Bronchial epithelial cell (primary cell): ENCODE measurements around the gene OVOL1. TPM values are rescaled to one million over a fixed set of nuclear protein-coding genes. Genes with fewer than 3 reads are reported as not detected.

Source experiments
- DNase-seq: peaks from one replicate; pipeline ENCODE4 v3.0.0-alpha.2; 2010; ENCODE audit warnings: low read depth
- FAIRE-seq: peaks from 2 replicates; lab custom pipeline; 2011; peaks lifted over from hg19 to GRCh38; lab: Jason Lieb, UNC
- H3K27me3 ChIP-seq: 2 replicates; pipeline ENCODE4 v1.5.1; 2011; ENCODE audit warnings: low read length; ENCODE audit not compliant: control insufficient read depth, insufficient read depth
- H3K36me3 ChIP-seq: 2 replicates; pipeline ENCODE4 v1.5.1; 2011; ENCODE audit warnings: low read length; ENCODE audit not compliant: control insufficient read depth, insufficient read depth
- H3K4me3 ChIP-seq: 2 replicates; pipeline ENCODE4 v1.5.1; 2011; ENCODE audit warnings: mild to moderate bottlenecking, low read depth, low read length, control low read depth
- total RNA-seq: library from RNA; depleted of rRNA; stranded (reverse); fragments of >200 nt; gene quantifications from 2 replicates; pipeline ENCODE4 v1.2.1, GENCODE V29; 2014
- TF ChIP-seq, protein P1 (sequence below): IDR thresholded peaks from 2 replicates; pipeline ENCODE4 v1.5.1; 2011; ENCODE audit warnings: mild to moderate bottlenecking, moderate library complexity, low read length, control low read depth, inconsistent platforms; ENCODE audit not compliant: insufficient read depth, severe bottlenecking

Gene OVOL1
- total RNA-seq, 1 donor from 2014 or later: 6.3 TPM

DNA sequence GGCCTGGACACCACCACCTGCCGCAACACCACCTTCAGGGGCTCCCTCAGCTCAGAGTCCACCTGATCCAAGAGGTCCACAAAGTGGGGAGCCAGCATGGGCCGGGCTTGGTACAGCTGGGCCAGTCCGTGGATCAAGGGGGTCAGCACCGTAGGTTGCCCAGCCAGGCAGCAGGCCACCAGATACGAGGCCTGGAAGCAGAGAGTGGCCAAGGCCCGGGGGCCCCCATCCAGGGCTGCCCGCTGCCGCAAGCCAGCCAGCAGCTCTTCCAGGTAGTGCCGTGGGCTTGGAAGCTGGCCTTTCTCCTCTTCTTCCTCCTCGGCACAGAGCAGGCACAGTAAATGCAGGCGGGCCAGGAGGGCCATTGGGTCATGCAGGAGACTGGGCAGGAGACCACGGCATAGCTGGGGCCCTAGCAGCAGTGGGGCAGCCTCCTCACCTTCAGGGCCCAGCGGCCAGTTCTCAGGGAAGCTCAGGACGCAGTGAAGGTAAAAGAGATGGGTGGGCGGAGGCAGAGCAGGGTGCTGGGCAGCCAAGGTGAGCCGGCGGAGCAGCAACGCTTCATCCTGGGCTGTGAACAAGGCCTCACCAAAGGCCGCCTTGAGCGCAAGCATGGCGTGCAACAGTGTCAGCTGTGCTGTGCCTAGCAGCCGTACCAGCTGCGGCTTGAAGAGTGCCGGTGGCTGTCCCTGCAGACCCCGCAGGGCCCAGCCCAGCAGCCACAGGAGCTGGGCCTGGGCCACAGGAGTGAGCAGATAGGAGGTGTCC is 7.8 kb upstream of the OVOL1 start:
- DNase-seq (no peak), FAIRE-seq (no peak)
- TF ChIP-seq, protein P1, sequence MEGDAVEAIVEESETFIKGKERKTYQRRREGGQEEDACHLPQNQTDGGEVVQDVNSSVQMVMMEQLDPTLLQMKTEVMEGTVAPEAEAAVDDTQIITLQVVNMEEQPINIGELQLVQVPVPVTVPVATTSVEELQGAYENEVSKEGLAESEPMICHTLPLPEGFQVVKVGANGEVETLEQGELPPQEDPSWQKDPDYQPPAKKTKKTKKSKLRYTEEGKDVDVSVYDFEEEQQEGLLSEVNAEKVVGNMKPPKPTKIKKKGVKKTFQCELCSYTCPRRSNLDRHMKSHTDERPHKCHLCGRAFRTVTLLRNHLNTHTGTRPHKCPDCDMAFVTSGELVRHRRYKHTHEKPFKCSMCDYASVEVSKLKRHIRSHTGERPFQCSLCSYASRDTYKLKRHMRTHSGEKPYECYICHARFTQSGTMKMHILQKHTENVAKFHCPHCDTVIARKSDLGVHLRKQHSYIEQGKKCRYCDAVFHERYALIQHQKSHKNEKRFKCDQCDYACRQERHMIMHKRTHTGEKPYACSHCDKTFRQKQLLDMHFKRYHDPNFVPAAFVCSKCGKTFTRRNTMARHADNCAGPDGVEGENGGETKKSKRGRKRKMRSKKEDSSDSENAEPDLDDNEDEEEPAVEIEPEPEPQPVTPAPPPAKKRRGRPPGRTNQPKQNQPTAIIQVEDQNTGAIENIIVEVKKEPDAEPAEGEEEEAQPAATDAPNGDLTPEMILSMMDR: no peak
- H3K27me3 ChIP-seq: no peaks in the 10 kb centered on the region
- H3K36me3 ChIP-seq: peaks cover 9% of the 10 kb centered on the region
- peak overlapping the region; percentile 55 for H3K4me3 ChIP-seq

DNA sequence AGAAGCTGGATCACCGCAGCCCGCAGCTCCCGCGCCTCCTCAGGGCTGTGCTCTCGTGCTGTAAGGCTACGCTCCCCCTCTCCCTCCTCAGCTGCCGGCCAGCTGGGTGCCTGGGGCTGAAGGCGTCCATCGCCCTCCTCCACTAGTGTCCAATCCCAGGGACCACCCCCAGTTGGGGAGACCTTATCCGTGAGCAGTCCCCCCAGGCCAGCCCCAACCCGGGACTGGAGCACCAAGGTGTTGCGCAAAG is 7.3 kb upstream of the OVOL1 start:
- Histone ChIP-seq H3K27me3 (no peaks in the 10 kb centered on the region), H3K36me3 (peaks cover 9% of the 10 kb centered on the region), H3K4me3 (peak overlapping the region; percentile 55)
- DNase-seq (no peak), FAIRE-seq (no peak)
- TF ChIP-seq, protein P1: no peak

DNA sequence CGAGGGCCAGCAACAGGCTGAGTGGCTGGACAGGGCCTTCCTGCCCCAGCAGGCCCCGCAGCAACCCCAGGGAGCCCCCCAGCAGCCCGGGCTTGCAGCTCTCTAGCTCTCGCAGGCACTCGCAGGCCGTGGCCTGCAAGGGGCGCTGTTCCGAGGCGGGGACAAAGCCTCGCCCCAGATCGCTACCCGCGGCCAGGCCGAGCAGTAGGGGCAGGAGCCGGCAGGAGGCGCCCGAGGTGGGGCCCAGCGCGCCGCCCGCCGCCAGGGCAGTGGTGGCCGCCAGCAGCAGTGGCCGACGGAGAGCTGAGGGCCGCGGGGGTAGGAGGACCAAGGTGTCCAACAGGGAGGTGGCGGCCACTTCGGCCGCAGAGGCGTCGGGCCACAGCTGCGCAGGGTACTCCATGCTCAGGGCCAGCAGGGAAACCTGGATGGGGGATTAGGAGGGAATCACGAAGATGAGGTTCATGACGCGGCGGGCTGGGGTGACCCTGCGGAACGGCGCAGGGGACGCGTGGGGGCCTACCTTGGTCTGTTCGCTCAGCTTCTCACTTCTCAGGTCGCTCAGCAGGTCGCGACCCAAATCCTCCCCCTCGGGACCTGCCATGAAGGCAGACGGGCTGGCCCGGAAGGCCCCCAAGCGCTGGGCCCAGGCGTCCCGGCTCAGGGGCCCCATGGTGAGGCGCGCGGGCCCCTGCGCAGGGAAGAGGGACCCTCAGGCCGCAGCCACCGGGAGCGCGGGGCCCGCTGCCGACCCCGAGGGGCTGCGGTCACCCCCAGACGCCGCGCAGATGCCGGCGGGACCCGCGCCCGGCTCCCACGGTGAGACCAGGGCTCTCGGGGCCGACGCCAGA is 6.7 kb upstream of the OVOL1 start:
- TF ChIP-seq, protein P1: peak; percentile 94
- FAIRE-seq (no peak), DNase-seq (peak; percentile 54)
- no peaks in the 10 kb centered on the region for H3K27me3 ChIP-seq
- peaks cover 9% of the 10 kb centered on the region for H3K36me3 ChIP-seq
- H3K4me3 ChIP-seq: peak overlapping the region; percentile 55

DNA sequence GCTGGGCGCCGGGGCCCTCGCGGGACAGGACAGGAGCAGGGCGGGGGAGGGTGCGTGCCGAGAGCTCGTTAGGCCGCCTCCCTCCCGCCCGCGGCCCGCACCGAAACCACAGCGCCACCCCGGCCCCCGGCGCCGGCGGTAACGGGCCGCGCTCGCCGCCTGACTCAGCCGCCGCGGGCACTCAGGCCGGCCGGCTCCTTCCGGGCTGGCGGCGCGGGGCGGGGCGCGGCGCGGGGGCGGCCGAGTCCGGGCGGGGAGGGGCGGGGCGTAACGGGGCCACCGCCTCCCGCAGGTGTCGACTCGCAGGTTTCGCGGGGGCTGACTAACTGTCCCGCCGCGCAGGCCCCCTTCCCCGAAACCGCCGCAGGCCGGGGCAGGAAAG is 6.1 kb upstream of the OVOL1 start, which contains the start of gene AP5B1:
TSS of gene AP5B1 (minus strand) at position 207 of the 382 bp plus-strand sequence. CDS start 385 bp downstream, outside the sequence.
- FAIRE-seq: no peak
- H3K4me3 ChIP-seq: peak within 1 kb of the TSS; percentile 55
- TF ChIP-seq, protein P1: no peak
- peak; percentile 45 for DNase-seq
- no peaks in the 10 kb centered on the region for H3K27me3 ChIP-seq
- H3K36me3 ChIP-seq: peaks cover 9% of the 10 kb centered on the region

DNA sequence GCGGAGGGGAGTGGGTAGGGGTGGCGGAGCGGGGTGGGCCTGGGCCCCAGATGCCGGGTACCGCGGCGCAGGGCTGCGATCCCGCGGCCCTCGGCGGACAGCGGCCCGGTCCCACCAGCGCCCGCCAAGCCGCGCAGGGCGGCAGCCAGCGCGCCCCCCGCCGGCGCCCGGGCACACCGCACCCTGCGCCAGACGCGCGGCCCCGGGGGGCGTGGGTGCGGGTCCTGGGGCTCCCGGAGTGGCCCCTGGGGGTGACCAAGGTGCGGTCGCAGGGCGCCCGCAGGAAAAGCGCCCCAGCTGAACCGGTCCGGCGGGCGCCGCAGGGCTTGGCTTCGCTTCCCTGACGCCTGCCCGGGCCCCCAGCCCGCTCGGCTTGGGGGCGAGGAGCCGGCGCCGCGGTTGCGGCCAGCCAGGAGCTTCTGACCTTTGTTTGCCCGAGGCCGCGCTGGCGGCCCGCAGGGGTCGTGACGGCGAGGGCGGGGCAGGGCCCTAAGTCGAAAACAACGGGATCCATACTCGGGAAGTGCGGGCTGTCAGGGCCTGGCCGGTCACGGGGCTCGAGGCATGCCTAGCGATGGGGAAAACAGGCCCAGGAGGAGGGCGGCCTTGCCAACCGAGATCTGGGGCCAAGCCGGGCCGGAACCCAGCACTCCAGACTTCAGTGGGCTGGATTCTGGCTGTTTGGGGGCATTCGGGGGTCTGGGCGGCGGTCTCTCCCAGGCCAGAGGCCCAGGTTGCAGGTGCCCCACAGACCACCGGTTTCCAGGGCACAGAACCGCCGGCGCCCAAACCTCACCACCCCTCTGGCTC is 5.5 kb upstream of the OVOL1 start:
- peaks cover 9% of the 10 kb centered on the region for H3K36me3 ChIP-seq
- H3K27me3 ChIP-seq: no peaks in the 10 kb centered on the region
- TF ChIP-seq, protein P1: no peak
- FAIRE-seq (no peak), DNase-seq (no peak)
- peak overlapping the region; percentile 37 for H3K4me3 ChIP-seq
